MCF 10A (cell line): ENCODE measurements around the gene DNASE1L1. TPM values are rescaled to one million over a fixed set of nuclear protein-coding genes. Genes with fewer than 3 reads are reported as not detected.

ENCODE experiments used
- BruUV-seq: library from RNA; stranded (reverse); fragments of 400-500 nt; replicated peaks from 2 replicates; lab custom pipeline; 2021; lab: Mats Ljungman, UMichigan
- CTCF ChIA-PET: fragments of 300-600 bp; sonication (Branson Sonifier 250); formaldehyde crosslinking; extraction: SDS; loops from one replicate; lab custom pipeline; 2021; ENCODE audit warnings: antibody characterized with exemption, inconsistent platforms; lab: Yijun Ruan, JAX
- POLR2A ChIA-PET: fragments of 300-600, 350-650 bp; sonication (Branson Sonifier 250); formaldehyde crosslinking; extraction: SDS; loops from one replicate; lab custom pipeline; 2020; ENCODE audit warnings: antibody characterized with exemption, inconsistent platforms; lab: Yijun Ruan, JAX
- DNase-seq: peaks from one replicate; pipeline ENCODE4 v3.0.0-alpha.2; 2018; ENCODE audit not compliant: unreplicated experiment
- H3K27ac Mint-ChIP-seq: one replicate; pipeline ENCODE4 v1.8.0; 2022; ENCODE audit warnings: mild to moderate bottlenecking, low read depth, mixed read lengths; ENCODE audit not compliant: unreplicated experiment
- H3K27me3 Mint-ChIP-seq: one replicate; pipeline ENCODE4 v1.8.0; 2022; ENCODE audit warnings: mixed read lengths; ENCODE audit not compliant: insufficient read depth, unreplicated experiment
- H3K36me3 Mint-ChIP-seq: one replicate; pipeline ENCODE4 v1.8.0; 2022; ENCODE audit warnings: mild to moderate bottlenecking, moderate library complexity, mixed read lengths; ENCODE audit not compliant: insufficient read depth, unreplicated experiment
- H3K4me1 Mint-ChIP-seq: one replicate; pipeline ENCODE4 v1.8.0; 2022; ENCODE audit warnings: mixed read lengths; ENCODE audit not compliant: insufficient read depth, unreplicated experiment
- H3K4me3 Mint-ChIP-seq: one replicate; pipeline ENCODE4 v1.8.0; 2022; ENCODE audit warnings: mild to moderate bottlenecking, moderate library complexity, mixed read lengths; ENCODE audit not compliant: unreplicated experiment
- H3K9me3 Mint-ChIP-seq: one replicate; pipeline ENCODE4 v1.8.0; 2022; ENCODE audit warnings: mixed read lengths; ENCODE audit not compliant: unreplicated experiment
- CTCF ChIP-seq: fragments of 200-600 bp; IDR thresholded peaks from one replicate; pipeline ENCODE4 v1.8.0; 2022; ENCODE audit warnings: antibody characterized with exemption, mild to moderate bottlenecking; ENCODE audit not compliant: unreplicated experiment
- intact Hi-C: fragments of 100-400 bp; cut with micrococcal nuclease; formaldehyde crosslinking; loops from 2 replicates; pipeline ENCODE4 v1.14.1; 2022
- total RNA-seq: library from RNA; stranded (reverse); gene quantifications from 2 replicates; pipeline ENCODE4 v1.2.3, GENCODE V29; 2022

DNASE1L1 gene
- total RNA-seq, 1 experiment from 2014 or later: 20.5 TPM

- Mint-ChIP-seq H3K9me3 (no peaks in the 10 kb centered on the region), H3K4me1 (no peaks in the 10 kb centered on the region), H3K27ac (no peak overlapping the region), H3K4me3 (peak overlapping the region; percentile 58), H3K36me3 (peaks cover 15% of the 10 kb centered on the region), H3K27me3 (no peaks in the 10 kb centered on the region)
- ChIA-PET CTCF (interaction anchor here (0.6 to 0.9 kb wide), 3 partner anchors 66 to 485 kb away, joined by 3 to 4 read pairs (median 3); no protein-coding TSS in a partner anchor), POLR2A (interaction anchor here (0.6 to 5.6 kb wide), 3 partner anchors 23 to 261 kb away, joined by 3 to 57 read pairs (median 4); partner anchors contain the start of gene RPL10)
- no peak for DNase-seq
- TF ChIP-seq CTCF: no peak
- intact Hi-C loops: no loop called here
- BruUV-seq: no TSS peak
These were observed 33.9 kb downstream of the DNASE1L1 start for GRCh38 chrX:154375156-154375504.

DNA sequence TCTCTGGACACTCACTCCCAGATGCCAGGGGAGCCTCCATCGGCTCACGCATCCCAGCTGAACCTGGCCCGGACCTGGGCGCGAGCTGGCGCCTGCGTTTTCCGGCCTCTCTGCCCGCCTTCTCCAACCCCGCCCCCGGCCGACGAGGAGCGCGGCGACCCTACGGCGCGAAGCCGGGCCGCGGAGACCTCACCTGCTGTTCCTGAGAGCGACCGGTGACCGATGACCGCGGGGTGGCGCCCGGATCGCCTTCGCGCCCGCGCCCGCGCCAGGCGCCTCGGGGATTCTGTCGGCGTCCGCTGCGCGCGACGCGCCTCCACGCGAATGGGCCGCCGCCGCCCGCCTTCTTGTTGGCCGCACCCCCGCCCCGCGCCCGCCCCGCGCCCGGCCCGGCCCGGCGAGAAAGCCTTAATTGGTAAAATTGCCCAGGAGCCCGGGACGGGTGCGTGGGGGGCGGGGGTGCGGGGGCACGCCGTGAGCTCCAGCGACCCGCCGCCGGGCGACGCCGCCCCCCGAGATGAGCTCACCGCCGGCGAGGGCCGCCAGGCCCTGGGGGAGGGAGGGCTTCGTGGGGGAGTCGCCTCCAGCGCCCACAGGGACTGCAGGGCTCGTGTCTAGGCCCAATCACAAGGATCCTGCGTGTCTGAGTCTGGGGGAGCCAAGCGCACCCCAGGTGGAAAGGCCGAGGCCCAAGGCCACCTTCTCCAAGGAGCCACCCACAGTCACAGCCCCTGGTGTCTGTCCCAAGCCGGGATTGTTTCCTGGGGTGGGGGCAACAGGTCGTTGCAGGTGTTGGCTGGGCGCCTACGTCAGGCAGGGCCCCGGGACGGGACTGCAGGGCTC, 34.5 kb downstream of the DNASE1L1 start, which contains the start of gene FLNA:
Gene FLNA, minus strand, starts transcription at position 322 of the 843 bp plus-strand sequence. CDS start 3,389 bp downstream, outside the sequence.
- CTCF ChIA-PET: interaction anchor here (0.6 to 3.1 kb wide), 19 partner anchors 8 to 484 kb away, joined by 3 to 54 read pairs (median 4); partner anchors contain the start of genes DNASE1L1 and RPL10
- no TSS peak for BruUV-seq
- intact Hi-C loops: no loop called here
- Mint-ChIP-seq H3K36me3 (peaks cover 10% of the 10 kb centered on the region), H3K27me3 (no peaks in the 10 kb centered on the region), H3K4me1 (no peaks in the 10 kb centered on the region), H3K27ac (peak within 1 kb of the TSS; percentile 27), H3K9me3 (no peaks in the 10 kb centered on the region), H3K4me3 (peak within 1 kb of the TSS; percentile 70)
- POLR2A ChIA-PET: interaction anchor here (0.6 to 5.6 kb wide), 8 partner anchors 9 to 260 kb away, joined by 3 to 57 read pairs (median 6); partner anchors contain the start of genes RPL10, TAFAZZIN and UBL4A
- no peak for TF ChIP-seq CTCF
- DNase-seq: no peak

DNA sequence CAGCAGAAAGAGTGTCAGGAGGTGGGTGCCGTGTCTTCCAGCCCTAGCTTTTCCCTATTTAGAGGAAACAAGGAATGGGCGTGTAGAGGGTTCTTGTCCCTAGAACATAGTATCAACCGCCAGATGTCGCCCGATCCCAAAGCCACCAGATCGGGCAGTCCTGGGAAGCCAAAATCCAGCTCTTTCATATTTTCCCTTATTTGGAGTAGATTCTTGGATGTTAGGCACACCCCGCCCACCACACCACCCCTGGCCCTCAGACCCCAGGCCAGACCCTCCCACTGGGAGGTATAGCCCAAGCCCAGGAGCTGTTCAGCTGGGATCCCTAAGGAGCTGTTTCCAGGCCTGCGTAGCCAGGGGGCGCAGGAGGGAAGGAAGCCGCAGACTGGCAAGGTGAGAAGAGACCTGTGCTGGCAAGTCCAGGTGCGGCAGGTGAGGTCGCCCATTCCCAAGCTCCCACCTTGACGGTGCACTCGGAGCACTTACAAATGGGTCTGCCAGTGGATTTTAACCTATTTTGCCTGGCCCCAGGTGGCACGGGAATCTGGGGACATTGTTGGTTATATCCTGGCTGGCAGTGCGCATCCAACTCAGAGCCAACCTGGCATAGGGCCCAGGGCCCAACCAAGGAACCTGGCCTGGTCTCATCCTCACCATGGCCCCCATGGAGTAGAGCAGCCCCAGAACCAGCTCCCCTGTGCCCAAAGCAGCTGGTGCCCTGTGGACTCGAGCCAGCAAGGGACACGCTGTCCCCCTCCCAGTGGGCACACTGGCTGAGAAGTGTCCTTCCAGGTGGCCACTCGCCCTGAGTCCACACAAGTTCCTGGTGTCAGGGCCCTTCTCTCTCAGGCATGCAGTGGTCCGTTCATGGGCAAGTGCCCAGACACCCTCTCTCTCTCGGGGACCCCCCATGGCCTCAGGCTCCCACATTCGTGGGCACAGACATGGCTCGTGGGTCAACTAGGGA, 35.4 kb downstream of the DNASE1L1 start:
- peak; percentile 83 for DNase-seq
- ChIA-PET CTCF (interaction anchor here (0.6 to 3.1 kb wide), 35 partner anchors 8 to 460 kb away, joined by 3 to 54 read pairs (median 4); partner anchors contain the start of genes DNASE1L1, RPL10 and SLC10A3), POLR2A (interaction anchor here (0.7 to 5.6 kb wide), 11 partner anchors 10 to 170 kb away, joined by 3 to 57 read pairs (median 4); partner anchors contain the start of genes FAM3A, RPL10, SLC10A3 and TAFAZZIN)
- peak overlapping the region; percentile 27 for H3K27ac Mint-ChIP-seq
- no peaks in the 10 kb centered on the region for H3K9me3 Mint-ChIP-seq
- TF ChIP-seq CTCF: peak; percentile 52
- BruUV-seq: no TSS peak
- peak overlapping the region; percentile 70 for H3K4me3 Mint-ChIP-seq
- intact Hi-C loops: loop anchor here (1.0 kb wide), 1 partner anchor 161 kb away; no protein-coding TSS in a partner anchor
- H3K36me3 Mint-ChIP-seq: peaks cover 13% of the 10 kb centered on the region
- no peaks in the 10 kb centered on the region for H3K27me3 Mint-ChIP-seq
- no peaks in the 10 kb centered on the region for H3K4me1 Mint-ChIP-seq
